KMS-11 (cell line): ENCODE results near the gene MIER3.
A peak's percentile ranks its signal among the peaks of the same experiment; 100 is the strongest.

Experiments
- H2AFZ ChIP-seq: fragments of 200-600 bp; sonication (generic); 2 replicates; pipeline ENCODE4 v1.6.1; 2016; ENCODE audit warnings: antibody characterized with exemption, mixed run types, low read depth
- H3K27ac ChIP-seq: fragments of 200-600 bp; sonication (generic); 2 replicates; pipeline ENCODE4 v1.6.1; 2016; ENCODE audit warnings: mild to moderate bottlenecking, mixed run types
- H3K27me3 ChIP-seq: fragments of 200-600 bp; sonication (generic); 2 replicates; pipeline ENCODE4 v1.6.1; 2017; ENCODE audit warnings: mild to moderate bottlenecking, low read depth, mixed run types, moderate library complexity; ENCODE audit not compliant: insufficient read depth
- H3K36me3 ChIP-seq: fragments of 200-600 bp; sonication (generic); 2 replicates; pipeline ENCODE4 v1.6.1; 2017; ENCODE audit warnings: mild to moderate bottlenecking, mixed run types; ENCODE audit not compliant: insufficient read depth
- H3K4me1 ChIP-seq: fragments of 200-600 bp; sonication (generic); 2 replicates; pipeline ENCODE4 v1.6.1; 2016; ENCODE audit warnings: mild to moderate bottlenecking, low read depth, mixed run types; ENCODE audit not compliant: poor library complexity, severe bottlenecking
- H3K4me2 ChIP-seq: fragments of 200-600 bp; sonication (generic); 2 replicates; pipeline ENCODE4 v1.7.0; 2016; ENCODE audit warnings: mild to moderate bottlenecking, mixed run types
- H3K4me3 ChIP-seq: fragments of 200-600 bp; sonication (generic); IDR thresholded peaks from 2 replicates; pipeline ENCODE4 v1.6.1; 2017; ENCODE audit warnings: low read depth, low read length, mixed read lengths; ENCODE audit not compliant: insufficient read depth
- H3K79me2 ChIP-seq: fragments of 200-600 bp; sonication (generic); 2 replicates; pipeline ENCODE4 v1.6.1; 2016; ENCODE audit warnings: low read depth, mixed run types; ENCODE audit not compliant: insufficient read depth
- H3K9ac ChIP-seq: fragments of 200-600 bp; sonication (generic); 2 replicates; pipeline ENCODE4 v1.6.1; 2016; ENCODE audit warnings: mild to moderate bottlenecking, mixed run types
- H4K20me1 ChIP-seq: fragments of 200-600 bp; sonication (generic); 2 replicates; pipeline ENCODE4 v1.6.1; 2016; ENCODE audit warnings: mild to moderate bottlenecking, mixed run types; ENCODE audit not compliant: insufficient read depth
- CTCF ChIP-seq: fragments of 200-600 bp; sonication (generic); conservative IDR thresholded peaks from 2 replicates; pipeline ENCODE4 v1.6.1; 2017; ENCODE audit warnings: low read depth, mild to moderate bottlenecking, antibody characterized with exemption, low read length, moderate library complexity, mixed read lengths

The MIER3 gene

GRCh38 chr5:56959326-56959725 lies 7.4 kb upstream of the MIER3 start:
- Histone ChIP-seq H3K27ac (no peak overlapping the region), H3K9ac (no peak overlapping the region), H3K4me3 (no peak overlapping the region), H4K20me1 (no peaks in the 10 kb centered on the region), H3K79me2 (no peaks in the 10 kb centered on the region), H3K4me1 (no peaks in the 10 kb centered on the region), H3K36me3 (no peaks in the 10 kb centered on the region), H3K27me3 (no peaks in the 10 kb centered on the region), H2AFZ (no peak overlapping the region), H3K4me2 (no peak overlapping the region)
- TF ChIP-seq CTCF = no peak

- Histone ChIP-seq H3K36me3 (no peaks in the 10 kb centered on the region), H3K4me2 (no peak overlapping the region), H4K20me1 (no peaks in the 10 kb centered on the region), H3K27ac (no peak overlapping the region), H2AFZ (no peak overlapping the region), H3K4me1 (no peaks in the 10 kb centered on the region), H3K27me3 (no peaks in the 10 kb centered on the region), H3K79me2 (no peaks in the 10 kb centered on the region), H3K4me3 (no peak overlapping the region), H3K9ac (no peak overlapping the region)
- TF ChIP-seq CTCF = no peak
These were observed 6.7 kb upstream of the MIER3 start for GRCh38 chr5:56958595-56958994.

GRCh38 chr5:56954262-56954661 lies 2.3 kb upstream of the MIER3 start:
- Histone ChIP-seq H3K79me2 (peaks cover 22% of the 10 kb centered on the region; the same call in 1 of the 2 replicates), H3K4me1 (peaks cover 16% of the 10 kb centered on the region), H3K27ac (no peak overlapping the region), H2AFZ (no peak overlapping the region), H3K36me3 (no peaks in the 10 kb centered on the region), H3K27me3 (no peaks in the 10 kb centered on the region), H3K4me3 (no peak overlapping the region), H3K9ac (no peak overlapping the region), H4K20me1 (no peaks in the 10 kb centered on the region), H3K4me2 (no peak overlapping the region)
- TF ChIP-seq CTCF = no peak

- no peak overlapping the region for H3K4me3 ChIP-seq
- H3K4me1 ChIP-seq = peaks cover 20% of the 10 kb centered on the region
- H4K20me1 ChIP-seq = no peaks in the 10 kb centered on the region
- H3K79me2 ChIP-seq = peaks cover 31% of the 10 kb centered on the region; the same call in 1 of the 2 replicates
- H3K9ac ChIP-seq = peak overlapping the region; percentile 61; the same call in 1 of the 2 replicates
- H3K27ac ChIP-seq = peak overlapping the region; percentile 43
- peak overlapping the region; percentile 94 for H3K4me2 ChIP-seq
- no peaks in the 10 kb centered on the region for H3K27me3 ChIP-seq
- no peak for TF ChIP-seq CTCF
- H2AFZ ChIP-seq = peak overlapping the region; percentile 68
- H3K36me3 ChIP-seq = no peaks in the 10 kb centered on the region; the same call in 1 of the 2 replicates
These were observed 587 bp downstream of the MIER3 start for GRCh38 chr5:56951126-56951945.
